A549 (cell line): Measurements from ENCODE around the gene MORF4L1. TPM values are rescaled to one million over a fixed set of nuclear protein-coding genes. Genes with fewer than 3 reads are reported as not detected.
A peak's percentile ranks its signal among the peaks of the same experiment; 100 is the strongest.

ENCODE experiments used
- CBX8 ChIP-seq: fragments of 200-600 bp; sonication (generic); IDR thresholded peaks from 2 replicates; pipeline ENCODE4 v1.6.1; 2016
- ESRRA ChIP-seq: fragments of 150-350 bp; IDR thresholded peaks from 2 replicates; pipeline ENCODE4 v1.6.1; 2014; ENCODE audit warnings: mild to moderate bottlenecking, low read length, borderline replicate concordance
- FOSB ChIP-seq: fragments of 250-450 bp; sonication (Bioruptor Pico); IDR thresholded peaks from 2 replicates; pipeline ENCODE4 v1.5.0; 2020; ENCODE audit warnings: mild to moderate bottlenecking, moderate library complexity
- FOSL2 ChIP-seq, 2 experiments: fragments of 450-650 bp in 1 of 2; fragments of >200 bp in 1 of 2; sonication (Bioruptor Twin) in 1 of 2; formaldehyde crosslinking; IDR thresholded peaks; 2 replicates each; pipeline versions ENCODE4 v1.5.0 to v1.6.1; 2016 to 2020; ENCODE audit warnings: mild to moderate bottlenecking in 1 of 2, moderate library complexity in 1 of 2
- GATA3 ChIP-seq: IDR thresholded peaks from 2 replicates; pipeline ENCODE4 v1.6.1; 2012; ENCODE audit warnings: borderline replicate concordance
- HDAC2 ChIP-seq: fragments of 200-600 bp; sonication (generic); IDR thresholded peaks from 2 replicates; pipeline ENCODE4 v1.6.1; 2016
- HOXA7 ChIP-seq: fragments of 250-450 bp; sonication (Bioruptor Pico); IDR thresholded peaks from 2 replicates; pipeline ENCODE4 v1.5.0; 2020; ENCODE audit warnings: mild to moderate bottlenecking, moderate library complexity
- HOXB13 ChIP-seq: fragments of 250-450 bp; sonication (Bioruptor Pico); IDR thresholded peaks from 2 replicates; pipeline ENCODE4 v1.5.0; 2020; ENCODE audit warnings: low read depth, mild to moderate bottlenecking, moderate library complexity
- HOXB5 ChIP-seq: fragments of 250-450 bp; sonication (Bioruptor Pico); IDR thresholded peaks from 2 replicates; pipeline ENCODE4 v1.5.0; 2020; ENCODE audit warnings: mild to moderate bottlenecking, moderate library complexity
- JUN ChIP-seq, 2 experiments: fragments of >200 bp; sonication (Bioruptor Twin); formaldehyde crosslinking; IDR thresholded peaks; 2 replicates in 1 of 2; 3 replicates in 1 of 2; pipeline ENCODE4 v1.6.1; 2016 to 2017
- JUNB ChIP-seq: fragments of >200 bp; sonication (Bioruptor Twin); formaldehyde crosslinking; IDR thresholded peaks from 2 replicates; pipeline ENCODE4 v1.6.1; 2016
- KDM1A ChIP-seq: fragments of 200-600 bp; sonication (generic); IDR thresholded peaks from 2 replicates; pipeline ENCODE4 v1.6.1; 2016; ENCODE audit warnings: low read depth, mild to moderate bottlenecking
- MAZ ChIP-seq: fragments of 150-350 bp; IDR thresholded peaks from 2 replicates; pipeline ENCODE4 v1.6.1; 2014; ENCODE audit warnings: antibody characterized with exemption, low read depth, low read length, borderline replicate concordance
- MYC ChIP-seq: IDR thresholded peaks from 2 replicates; pipeline ENCODE4 v1.6.1; 2012; ENCODE audit warnings: mild to moderate bottlenecking, inconsistent platforms, low read length, improper control_type of control experiment, borderline replicate concordance
- NFE2L2 ChIP-seq: fragments of 150-350 bp; conservative IDR thresholded peaks from 2 replicates; pipeline ENCODE4 v1.6.1; 2014; ENCODE audit warnings: low read length
- NR3C1 ChIP-seq: fragments of >200 bp; sonication (Bioruptor Twin); formaldehyde crosslinking; IDR thresholded peaks from 3 replicates; pipeline ENCODE4 v1.6.1; 2017
- PHF8 ChIP-seq: fragments of 200-600 bp; sonication (generic); IDR thresholded peaks from 2 replicates; pipeline ENCODE4 v1.6.1; 2016; ENCODE audit warnings: low read depth, mild to moderate bottlenecking, antibody characterized with exemption, moderate library complexity, borderline replicate concordance
- RARB ChIP-seq: fragments of 250-450 bp; sonication (Bioruptor Pico); IDR thresholded peaks from 2 replicates; pipeline ENCODE4 v1.8.0; 2021; ENCODE audit warnings: mild to moderate bottlenecking, moderate library complexity
- RFX5 ChIP-seq: fragments of 450-650 bp; IDR thresholded peaks from 2 replicates; pipeline ENCODE4 v1.7.1; 2014; ENCODE audit warnings: antibody characterized with exemption, mild to moderate bottlenecking, moderate library complexity
- SMC3 ChIP-seq: fragments of >200 bp; sonication (Bioruptor Twin); formaldehyde crosslinking; IDR thresholded peaks from 3 replicates; pipeline ENCODE4 v1.6.1; 2018; ENCODE audit warnings: inconsistent platforms
- SREBF2 ChIP-seq: fragments of 450-650 bp; IDR thresholded peaks from 2 replicates; pipeline ENCODE4 v1.6.1; 2014; ENCODE audit warnings: mild to moderate bottlenecking, moderate library complexity
- ZC3H11A ChIP-seq: fragments of 450-650 bp; IDR thresholded peaks from 2 replicates; pipeline ENCODE4 v1.6.1; 2014; ENCODE audit warnings: antibody characterized with exemption, mild to moderate bottlenecking
- ZFP36 ChIP-seq: fragments of 450-650 bp; IDR thresholded peaks from 2 replicates; pipeline ENCODE4 v1.6.1; 2014; ENCODE audit warnings: borderline replicate concordance; ENCODE audit not compliant: partially characterized antibody
- ZSCAN20 ChIP-seq: fragments of 250-450 bp; sonication (Bioruptor Pico); IDR thresholded peaks from 2 replicates; pipeline ENCODE4 v1.8.0; 2022; ENCODE audit warnings: mild to moderate bottlenecking, moderate library complexity
- polyA plus RNA-seq, 4 experiments: library from polyadenylated mRNA; depleted of rRNA in 3 of 4; stranded (reverse); fragments of >200 nt; fragmentation: RNase III in 1 of 4; extraction: RNeasy Plus Mini Kit Qiagen cat#74134 plus additional on column Dnase treatment in 1 of 4; gene quantifications; 2 replicates in 3 of 4; 3 replicates in 1 of 4; pipeline ENCODE4 v1.2.3, GENCODE V29; 2011 to 2017
- TF ChIP-seq, protein P1 (sequence below): fragments of 250-450 bp; sonication (Bioruptor Pico); IDR thresholded peaks from 2 replicates; pipeline ENCODE4 v1.5.0; 2021; ENCODE audit warnings: mild to moderate bottlenecking, moderate library complexity, borderline replicate concordance
- TF ChIP-seq, protein P2 (sequence below): IDR thresholded peaks from 2 replicates; pipeline ENCODE4 v1.6.1; 2012; ENCODE audit warnings: low read depth, borderline replicate concordance
- TF ChIP-seq, protein P3 (sequence below): fragments of 150-350 bp; IDR thresholded peaks from 2 replicates; pipeline ENCODE4 v1.6.1; 2014; ENCODE audit warnings: low read depth, mild to moderate bottlenecking, low read length

The MORF4L1 gene
- polyA plus RNA-seq, 2 of the 4 experiments (the other 2 are of a cell fraction) = 498 to 927 TPM

DNA sequence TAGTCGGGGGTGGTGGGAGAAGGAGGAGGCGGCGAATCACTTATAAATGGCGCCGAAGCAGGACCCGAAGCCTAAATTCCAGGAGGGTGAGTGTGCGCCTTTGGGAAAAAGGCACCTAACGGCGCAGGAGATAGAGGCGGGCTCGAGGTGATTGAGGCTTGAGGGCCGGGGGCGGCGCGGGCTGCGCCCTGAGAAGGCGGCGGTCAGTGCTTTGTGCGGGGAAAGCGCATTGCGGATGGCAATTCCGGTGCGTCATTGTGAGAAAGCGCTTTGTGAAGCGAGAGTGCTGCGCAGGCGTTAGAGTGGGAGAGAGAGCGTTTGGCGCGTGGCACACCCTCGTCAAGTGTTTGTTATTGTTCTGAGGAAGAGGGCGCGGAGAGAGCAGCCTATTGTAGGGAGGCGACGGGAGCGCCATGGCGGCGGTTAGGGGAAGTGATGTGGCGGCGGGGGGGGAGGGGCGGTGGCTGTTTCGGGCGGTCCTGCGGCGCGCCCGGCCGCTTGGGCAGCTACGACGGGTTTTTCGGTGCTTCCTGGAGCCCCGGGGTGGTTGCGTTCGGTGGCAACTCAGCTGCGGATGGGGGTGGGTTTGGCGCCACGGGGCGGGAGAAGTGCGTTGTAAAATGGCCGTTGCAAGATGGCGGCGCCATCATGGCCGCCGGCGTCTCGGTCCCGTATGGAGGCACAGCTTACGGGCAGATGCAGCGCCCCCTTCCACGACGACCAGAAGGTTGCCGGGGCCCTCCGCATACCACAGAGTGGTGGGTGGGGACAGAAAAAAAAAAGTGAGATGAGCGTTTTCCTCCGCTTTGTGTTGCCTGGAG lies 492 bp downstream of the MORF4L1 start (continued):
- TF ChIP-seq, protein P1, sequence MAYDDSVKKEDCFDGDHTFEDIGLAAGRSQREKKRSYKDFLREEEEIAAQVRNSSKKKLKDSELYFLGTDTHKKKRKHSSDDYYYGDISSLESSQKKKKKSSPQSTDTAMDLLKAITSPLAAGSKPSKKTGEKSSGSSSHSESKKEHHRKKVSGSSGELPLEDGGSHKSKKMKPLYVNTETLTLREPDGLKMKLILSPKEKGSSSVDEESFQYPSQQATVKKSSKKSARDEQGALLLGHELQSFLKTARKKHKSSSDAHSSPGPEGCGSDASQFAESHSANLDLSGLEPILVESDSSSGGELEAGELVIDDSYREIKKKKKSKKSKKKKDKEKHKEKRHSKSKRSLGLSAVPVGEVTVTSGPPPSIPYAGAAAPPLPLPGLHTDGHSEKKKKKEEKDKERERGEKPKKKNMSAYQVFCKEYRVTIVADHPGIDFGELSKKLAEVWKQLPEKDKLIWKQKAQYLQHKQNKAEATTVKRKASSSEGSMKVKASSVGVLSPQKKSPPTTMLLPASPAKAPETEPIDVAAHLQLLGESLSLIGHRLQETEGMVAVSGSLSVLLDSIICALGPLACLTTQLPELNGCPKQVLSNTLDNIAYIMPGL (CRISPR knock-in tag) = peak; percentile 77
- TF ChIP-seq MAZ (0 out of 2 replicates have a peak, but pooled peaks have one; percentile 9), HOXB5 (CRISPR knock-in tag) (no peak), RFX5 (no peak), JUNB (no peak), JUN (IDR thresholded peaks at IDR 0.05) (peak; percentile 60 to 86; a peak in 4 of 5 replicates), MYC (peak; percentile 53; the same call in 1 of the 2 replicates), HOXA7 (CRISPR knock-in tag) (peak; percentile 83), ZFP36 (no peak), FOSB (CRISPR knock-in tag) (peak; percentile 63; the same call in 1 of the 2 replicates), GATA3 (peak; percentile 40; the same call in 1 of the 2 replicates), HDAC2 (no peak), HOXB13 (no peak), SREBF2 (no peak), ESRRA (no peak), RARB (CRISPR knock-in tag) (peak; percentile 90), NFE2L2 (0 out of 2 replicates have a peak, but pooled peaks have one; percentile 13), FOSL2 (IDR thresholded peaks at IDR 0.05) (no peak), FOSL2 (CRISPR knock-in tag; IDR thresholded peaks at IDR 0.05) (peak; percentile 51), ZC3H11A (no peak), PHF8 (peak; percentile 68; the same call in 1 of the 2 replicates), SMC3 (no peak; the same call in 2 of the 3 replicates), ZSCAN20 (CRISPR knock-in tag) (no peak), NR3C1 (no peak), CBX8 (no peak), KDM1A (no peak)
- TF ChIP-seq, protein P2, sequence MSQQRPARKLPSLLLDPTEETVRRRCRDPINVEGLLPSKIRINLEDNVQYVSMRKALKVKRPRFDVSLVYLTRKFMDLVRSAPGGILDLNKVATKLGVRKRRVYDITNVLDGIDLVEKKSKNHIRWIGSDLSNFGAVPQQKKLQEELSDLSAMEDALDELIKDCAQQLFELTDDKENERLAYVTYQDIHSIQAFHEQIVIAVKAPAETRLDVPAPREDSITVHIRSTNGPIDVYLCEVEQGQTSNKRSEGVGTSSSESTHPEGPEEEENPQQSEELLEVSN = 0 out of 2 replicates have a peak, but pooled peaks have one; percentile 29
- TF ChIP-seq, protein P3, sequence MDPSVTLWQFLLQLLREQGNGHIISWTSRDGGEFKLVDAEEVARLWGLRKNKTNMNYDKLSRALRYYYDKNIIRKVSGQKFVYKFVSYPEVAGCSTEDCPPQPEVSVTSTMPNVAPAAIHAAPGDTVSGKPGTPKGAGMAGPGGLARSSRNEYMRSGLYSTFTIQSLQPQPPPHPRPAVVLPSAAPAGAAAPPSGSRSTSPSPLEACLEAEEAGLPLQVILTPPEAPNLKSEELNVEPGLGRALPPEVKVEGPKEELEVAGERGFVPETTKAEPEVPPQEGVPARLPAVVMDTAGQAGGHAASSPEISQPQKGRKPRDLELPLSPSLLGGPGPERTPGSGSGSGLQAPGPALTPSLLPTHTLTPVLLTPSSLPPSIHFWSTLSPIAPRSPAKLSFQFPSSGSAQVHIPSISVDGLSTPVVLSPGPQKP = no peak
- TF ChIP-seq, all 56 proteins: peak for 23
